ENCODE data around the gene FANCI.

The FANCI gene

GRCh38 chr15:89211678-89212170 is 32.1 kb upstream of the FANCI start:
- ChIA-PET CTCF (no interaction called here), POLR2A (interaction anchor here (0.8 kb wide), 1 partner anchor 41 kb away, joined by 4 read pairs; no protein-coding TSS in a partner anchor)
- Histone ChIP-seq H3K9me3 (ENCODE audit: control insufficient read depth, insufficient read depth, low read depth, low read length) (no peaks in the 10 kb centered on the region), H3K27ac (ENCODE audit: extremely low read depth, low read depth, low read length) (no peak overlapping the region), H3K4me1 (ENCODE audit: control insufficient read depth, insufficient read depth, low read length) (no peaks in the 10 kb centered on the region), H3K4me3 (ENCODE audit: low read depth, low read length) (no peak overlapping the region), H3K36me3 (ENCODE audit: control insufficient read depth in 2 of 2, insufficient read depth in 1 of 2, low read length in 2 of 2) (no peaks in the 10 kb centered on the region)
- TF ChIP-seq ZNF184 (tag by site-specific recombination; IDR thresholded peaks at IDR 0.05), result no peak
- TF ChIP-seq SCRT1 (tag by site-specific recombination; IDR thresholded peaks at IDR 0.05; ENCODE audit: borderline replicate concordance), result no peak
- TF ChIP-seq BCL6B (tag by site-specific recombination; IDR thresholded peaks at IDR 0.05), result no peak
- no peak for TF ChIP-seq ZNF354C (tag by site-specific recombination; IDR thresholded peaks at IDR 0.05; ENCODE audit: borderline replicate concordance, low read depth)
- TF ChIP-seq, protein P1, sequence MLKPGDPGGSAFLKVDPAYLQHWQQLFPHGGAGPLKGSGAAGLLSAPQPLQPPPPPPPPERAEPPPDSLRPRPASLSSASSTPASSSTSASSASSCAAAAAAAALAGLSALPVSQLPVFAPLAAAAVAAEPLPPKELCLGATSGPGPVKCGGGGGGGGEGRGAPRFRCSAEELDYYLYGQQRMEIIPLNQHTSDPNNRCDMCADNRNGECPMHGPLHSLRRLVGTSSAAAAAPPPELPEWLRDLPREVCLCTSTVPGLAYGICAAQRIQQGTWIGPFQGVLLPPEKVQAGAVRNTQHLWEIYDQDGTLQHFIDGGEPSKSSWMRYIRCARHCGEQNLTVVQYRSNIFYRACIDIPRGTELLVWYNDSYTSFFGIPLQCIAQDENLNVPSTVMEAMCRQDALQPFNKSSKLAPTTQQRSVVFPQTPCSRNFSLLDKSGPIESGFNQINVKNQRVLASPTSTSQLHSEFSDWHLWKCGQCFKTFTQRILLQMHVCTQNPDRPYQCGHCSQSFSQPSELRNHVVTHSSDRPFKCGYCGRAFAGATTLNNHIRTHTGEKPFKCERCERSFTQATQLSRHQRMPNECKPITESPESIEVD (tag by site-specific recombination; IDR thresholded peaks at IDR 0.05), result no peak
- no peak for TF ChIP-seq ZSCAN30 (tag by site-specific recombination; IDR thresholded peaks at IDR 0.05)
- TF ChIP-seq ZNF629 (tag by site-specific recombination; IDR thresholded peaks at IDR 0.05), result no peak
- TF ChIP-seq ZNF677 (tag by site-specific recombination; IDR thresholded peaks at IDR 0.05), result no peak
- TF ChIP-seq ZBTB8A (tag by site-specific recombination; IDR thresholded peaks at IDR 0.05), result no peak
- no peak for TF ChIP-seq SP3 (tag by site-specific recombination; IDR thresholded peaks at IDR 0.05)
- no peak for TF ChIP-seq ZNF274 (IDR thresholded peaks at IDR 0.05; ENCODE audit: low read length)
- TF ChIP-seq ZNF274 (tag by site-specific recombination; IDR thresholded peaks at IDR 0.05; ENCODE audit: borderline replicate concordance), result no peak
- TF ChIP-seq ZNF654 (tag by site-specific recombination; IDR thresholded peaks at IDR 0.05; ENCODE audit: low read depth), result no peak
- no peak for TF ChIP-seq ZNF341 (tag by site-specific recombination; IDR thresholded peaks at IDR 0.05; ENCODE audit: low read depth)
- no peak for TF ChIP-seq ZNF558 (tag by site-specific recombination; IDR thresholded peaks at IDR 0.05)

DNA sequence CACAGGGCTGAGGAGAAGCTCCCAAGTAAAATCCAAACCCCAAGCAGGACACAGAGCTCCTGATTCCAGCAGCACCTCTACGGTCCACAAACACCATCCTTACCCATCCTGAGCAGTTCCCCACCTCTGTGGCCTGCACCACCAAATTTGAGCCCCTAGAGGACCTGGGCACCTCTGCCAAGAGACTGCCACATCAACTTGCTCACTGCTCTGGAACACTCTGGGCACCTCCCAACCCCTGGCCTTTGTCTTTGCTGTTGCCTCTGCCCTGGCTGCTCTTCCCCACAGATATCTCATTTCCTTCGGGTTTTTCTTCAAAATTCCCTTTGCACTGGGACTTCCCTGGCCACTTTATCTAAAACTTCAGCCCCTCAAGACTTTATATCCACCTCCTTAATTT is 28.2 kb upstream of the FANCI start:
- Histone ChIP-seq H3K4me1 (ENCODE audit: control insufficient read depth, insufficient read depth, low read length) (no peaks in the 10 kb centered on the region), H3K27ac (ENCODE audit: extremely low read depth, low read depth, low read length) (no peak overlapping the region), H3K9me3 (ENCODE audit: control insufficient read depth, insufficient read depth, low read depth, low read length) (no peaks in the 10 kb centered on the region), H3K4me3 (ENCODE audit: low read depth, low read length) (no peak overlapping the region), H3K36me3 (ENCODE audit: control insufficient read depth in 2 of 2, insufficient read depth in 1 of 2, low read length in 2 of 2) (no peaks in the 10 kb centered on the region)
- ChIA-PET POLR2A (interaction anchor here (1.0 kb wide), 1 partner anchor 9 kb away, joined by 3 read pairs; no protein-coding TSS in a partner anchor), CTCF (interaction anchor here (1.8 to 2.4 kb wide), 2 partner anchors 9 to 44 kb away, joined by 5 to 23 read pairs; no protein-coding TSS in a partner anchor)
- TF ChIP-seq, protein P2, sequence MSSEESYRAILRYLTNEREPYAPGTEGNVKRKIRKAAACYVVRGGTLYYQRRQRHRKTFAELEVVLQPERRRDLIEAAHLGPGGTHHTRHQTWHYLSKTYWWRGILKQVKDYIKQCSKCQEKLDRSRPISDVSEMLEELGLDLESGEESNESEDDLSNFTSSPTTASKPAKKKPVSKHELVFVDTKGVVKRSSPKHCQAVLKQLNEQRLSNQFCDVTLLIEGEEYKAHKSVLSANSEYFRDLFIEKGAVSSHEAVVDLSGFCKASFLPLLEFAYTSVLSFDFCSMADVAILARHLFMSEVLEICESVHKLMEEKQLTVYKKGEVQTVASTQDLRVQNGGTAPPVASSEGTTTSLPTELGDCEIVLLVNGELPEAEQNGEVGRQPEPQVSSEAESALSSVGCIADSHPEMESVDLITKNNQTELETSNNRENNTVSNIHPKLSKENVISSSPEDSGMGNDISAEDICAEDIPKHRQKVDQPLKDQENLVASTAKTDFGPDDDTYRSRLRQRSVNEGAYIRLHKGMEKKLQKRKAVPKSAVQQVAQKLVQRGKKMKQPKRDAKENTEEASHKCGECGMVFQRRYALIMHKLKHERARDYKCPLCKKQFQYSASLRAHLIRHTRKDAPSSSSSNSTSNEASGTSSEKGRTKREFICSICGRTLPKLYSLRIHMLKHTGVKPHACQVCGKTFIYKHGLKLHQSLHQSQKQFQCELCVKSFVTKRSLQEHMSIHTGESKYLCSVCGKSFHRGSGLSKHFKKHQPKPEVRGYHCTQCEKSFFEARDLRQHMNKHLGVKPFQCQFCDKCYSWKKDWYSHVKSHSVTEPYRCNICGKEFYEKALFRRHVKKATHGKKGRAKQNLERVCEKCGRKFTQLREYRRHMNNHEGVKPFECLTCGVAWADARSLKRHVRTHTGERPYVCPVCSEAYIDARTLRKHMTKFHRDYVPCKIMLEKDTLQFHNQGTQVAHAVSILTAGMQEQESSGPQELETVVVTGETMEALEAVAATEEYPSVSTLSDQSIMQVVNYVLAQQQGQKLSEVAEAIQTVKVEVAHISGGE (tag by site-specific recombination; conservative IDR thresholded peaks at IDR 0.05; ENCODE audit: low read depth), result no peak
- TF ChIP-seq ZNF843 (tag by site-specific recombination; IDR thresholded peaks at IDR 0.05), result no peak

Measured in HEK293 (cell line).